ENCODE results near the gene SAYSD1.
"Not testable (repeated sequence)": the region's sequence is repeated elsewhere in the genome, so short reads cannot be mapped to it uniquely, and the experiment has no call there.

SAYSD1 gene

GRCh38 chr6:39114704-39115599, at the start of gene SAYSD1:
TSS of gene SAYSD1 (minus strand) at chr6:39115186. CDS start at chr6:39115089, 97 bp downstream.
- Mint-ChIP-seq H3K4me1 (peaks cover 64% of the 10 kb centered on the region), H3K4me3 (peak within 1 kb of the TSS; percentile 96), H3K9me3 (no peaks in the 10 kb centered on the region), H3K27me3 (no peaks in the 10 kb centered on the region), H3K36me3 (no peaks in the 10 kb centered on the region), H3K27ac (peak within 1 kb of the TSS; percentile 98)

- Mint-ChIP-seq H3K4me1 (peaks cover 14% of the 10 kb centered on the region), H3K27ac (no peak overlapping the region), H3K4me3 (no peak overlapping the region), H3K9me3 (no peaks in the 10 kb centered on the region), H3K27me3 (no peaks in the 10 kb centered on the region), H3K36me3 (peaks cover 2% of the 10 kb centered on the region)
Observed at GRCh38 chr6:39157511-39157910, 42.5 kb upstream of the SAYSD1 start.

- no peak overlapping the region for H3K27ac Mint-ChIP-seq
Observed at GRCh38 chr6:39156801-39157200, 41.8 kb upstream of the SAYSD1 start.

GRCh38 chr6:39154705-39155104, 39.7 kb upstream of the SAYSD1 start:
- no peak overlapping the region for H3K27ac Mint-ChIP-seq
- peaks cover 30% of the 10 kb centered on the region for H3K4me1 Mint-ChIP-seq
- H3K27me3 Mint-ChIP-seq = no peaks in the 10 kb centered on the region
- peaks cover 1% of the 10 kb centered on the region for H3K36me3 Mint-ChIP-seq
- H3K9me3 Mint-ChIP-seq = no peaks in the 10 kb centered on the region
- no peak overlapping the region for H3K4me3 Mint-ChIP-seq

More at GRCh38 chr6:39156801-39157200, 41.8 kb upstream of the SAYSD1 start:
- H3K4me3 Mint-ChIP-seq = no peak overlapping the region
- H3K9me3 Mint-ChIP-seq = no peaks in the 10 kb centered on the region
- no peaks in the 10 kb centered on the region for H3K27me3 Mint-ChIP-seq
- H3K36me3 Mint-ChIP-seq = peaks cover 2% of the 10 kb centered on the region
- H3K4me1 Mint-ChIP-seq = peaks cover 21% of the 10 kb centered on the region

- no peaks in the 10 kb centered on the region for H3K27me3 Mint-ChIP-seq
- peaks cover 30% of the 10 kb centered on the region for H3K4me1 Mint-ChIP-seq
- H3K4me3 Mint-ChIP-seq = no peak overlapping the region
- no peaks in the 10 kb centered on the region for H3K9me3 Mint-ChIP-seq
- peak overlapping the region; percentile 26 for H3K27ac Mint-ChIP-seq
- peaks cover 1% of the 10 kb centered on the region for H3K36me3 Mint-ChIP-seq
Observed at GRCh38 chr6:39153766-39154397, 38.9 kb upstream of the SAYSD1 start.

- Mint-ChIP-seq H3K4me3 (no peak overlapping the region), H3K9me3 (no peaks in the 10 kb centered on the region), H3K27ac (peak overlapping the region; percentile 20), H3K36me3 (no peaks in the 10 kb centered on the region), H3K27me3 (no peaks in the 10 kb centered on the region), H3K4me1 (peaks cover 33% of the 10 kb centered on the region)
Observed at GRCh38 chr6:39152262-39152661, 37.3 kb upstream of the SAYSD1 start.

- no peak overlapping the region for H3K4me3 Mint-ChIP-seq
- peaks cover 33% of the 10 kb centered on the region for H3K4me1 Mint-ChIP-seq
- H3K9me3 Mint-ChIP-seq = no peaks in the 10 kb centered on the region
- H3K36me3 Mint-ChIP-seq = no peaks in the 10 kb centered on the region
- H3K27me3 Mint-ChIP-seq = no peaks in the 10 kb centered on the region
- H3K27ac Mint-ChIP-seq = no peak overlapping the region
Observed at GRCh38 chr6:39151211-39151610, 36.2 kb upstream of the SAYSD1 start.

GRCh38 chr6:39144481-39145173, 29.6 kb upstream of the SAYSD1 start:
- H3K4me3 Mint-ChIP-seq = no peak overlapping the region
- peaks cover 5% of the 10 kb centered on the region for H3K36me3 Mint-ChIP-seq
- H3K27me3 Mint-ChIP-seq = no peaks in the 10 kb centered on the region
- H3K9me3 Mint-ChIP-seq = peaks cover 5% of the 10 kb centered on the region
- H3K27ac Mint-ChIP-seq = peak overlapping the region; percentile 66
- H3K4me1 Mint-ChIP-seq = peaks cover 26% of the 10 kb centered on the region

GRCh38 chr6:39143238-39143930, 28.4 kb upstream of the SAYSD1 start:
- Mint-ChIP-seq H3K36me3 (peaks cover 5% of the 10 kb centered on the region), H3K27ac (peak overlapping the region; percentile 81), H3K4me1 (peaks cover 26% of the 10 kb centered on the region), H3K4me3 (peak overlapping the region; percentile 65), H3K27me3 (no peaks in the 10 kb centered on the region), H3K9me3 (peaks cover 5% of the 10 kb centered on the region)

GRCh38 chr6:39140556-39141167, 25.7 kb upstream of the SAYSD1 start:
- peaks cover 23% of the 10 kb centered on the region for H3K4me1 Mint-ChIP-seq
- H3K9me3 Mint-ChIP-seq = peaks cover 10% of the 10 kb centered on the region
- no peak overlapping the region for H3K4me3 Mint-ChIP-seq
- no peak overlapping the region for H3K27ac Mint-ChIP-seq
- H3K27me3 Mint-ChIP-seq = no peaks in the 10 kb centered on the region
- peaks cover 5% of the 10 kb centered on the region for H3K36me3 Mint-ChIP-seq

- H3K27me3 Mint-ChIP-seq = no peaks in the 10 kb centered on the region
- no peak overlapping the region for H3K27ac Mint-ChIP-seq
- no peaks in the 10 kb centered on the region for H3K4me1 Mint-ChIP-seq
- H3K4me3 Mint-ChIP-seq = no peak overlapping the region
- no peaks in the 10 kb centered on the region for H3K36me3 Mint-ChIP-seq
- H3K9me3 Mint-ChIP-seq = peaks cover 5% of the 10 kb centered on the region
Observed at GRCh38 chr6:39137245-39137644, 22.3 kb upstream of the SAYSD1 start.

GRCh38 chr6:39136207-39136606, 21.2 kb upstream of the SAYSD1 start:
- H3K9me3 Mint-ChIP-seq, H3K27ac Mint-ChIP-seq, H3K4me3 Mint-ChIP-seq, H3K27me3 Mint-ChIP-seq, H3K4me1 Mint-ChIP-seq, H3K36me3 Mint-ChIP-seq: not testable (repeated sequence)

GRCh38 chr6:39134761-39135160, 19.8 kb upstream of the SAYSD1 start:
- H3K27ac Mint-ChIP-seq, H3K27me3 Mint-ChIP-seq, H3K9me3 Mint-ChIP-seq, H3K4me3 Mint-ChIP-seq, H3K36me3 Mint-ChIP-seq, H3K4me1 Mint-ChIP-seq: not testable (repeated sequence)

- Mint-ChIP-seq H3K9me3 (no peaks in the 10 kb centered on the region), H3K27me3 (no peaks in the 10 kb centered on the region), H3K4me1 (no peaks in the 10 kb centered on the region), H3K4me3 (no peak overlapping the region), H3K27ac (no peak overlapping the region), H3K36me3 (peaks cover 2% of the 10 kb centered on the region)
Observed at GRCh38 chr6:39130691-39131090, 15.7 kb upstream of the SAYSD1 start.

GRCh38 chr6:39128832-39129231, 13.8 kb upstream of the SAYSD1 start:
- Mint-ChIP-seq H3K4me1 (no peaks in the 10 kb centered on the region), H3K27me3 (no peaks in the 10 kb centered on the region), H3K4me3 (no peak overlapping the region), H3K9me3 (no peaks in the 10 kb centered on the region), H3K36me3 (peaks cover 2% of the 10 kb centered on the region), H3K27ac (no peak overlapping the region)
